Measurements from ENCODE around the gene SNRNP25.
"Not testable (repeated sequence)": the region's sequence is repeated elsewhere in the genome, so short reads cannot be mapped to it uniquely, and the experiment has no call there.

SNRNP25 gene

GRCh38 chr16:53346-54236 is at the start of gene SNRNP25, which contains the start of gene POLR3K:
Gene SNRNP25 (plus strand): TSS chr16:53828. CDS start chr16:54017, 189 bp downstream.
Gene POLR3K (minus strand): TSS chr16:53608. CDS start chr16:53586, 22 bp downstream.
- peak; percentile 98 for DNase-seq

GRCh38 chr16:9903-10665 is 43.5 kb upstream of the SNRNP25 start:
- no peak for DNase-seq

- peak; percentile 94 for DNase-seq
These were observed 42.9 kb upstream of the SNRNP25 start for GRCh38 chr16:10772-11171.

GRCh38 chr16:17062-17765 is 36.4 kb upstream of the SNRNP25 start:
- not testable (repeated sequence) for DNase-seq

DNA sequence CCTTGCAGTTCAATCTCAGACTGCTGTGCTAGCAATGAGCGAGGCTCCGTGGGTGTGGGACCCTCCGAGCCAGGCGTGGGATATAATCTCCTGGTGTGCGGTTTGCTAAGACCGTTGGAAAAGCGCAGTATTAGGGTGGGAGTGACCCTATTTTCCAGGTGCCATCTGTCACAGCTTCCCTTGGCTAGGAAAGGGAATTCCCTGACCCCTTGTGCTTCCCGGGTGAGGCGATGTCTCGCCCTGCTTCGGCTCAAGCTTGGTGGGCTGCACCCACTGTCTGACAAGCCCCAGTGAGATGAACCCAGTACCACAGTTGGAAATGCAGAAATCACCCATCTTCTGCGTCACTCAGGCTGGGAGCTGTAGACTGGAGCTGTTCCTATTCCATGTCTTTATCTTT is 32.7 kb upstream of the SNRNP25 start:
- DNase-seq, result not testable (repeated sequence)

- DNase-seq, result not testable (repeated sequence)
These were observed 29.5 kb upstream of the SNRNP25 start for GRCh38 chr16:24151-24550.

DNA sequence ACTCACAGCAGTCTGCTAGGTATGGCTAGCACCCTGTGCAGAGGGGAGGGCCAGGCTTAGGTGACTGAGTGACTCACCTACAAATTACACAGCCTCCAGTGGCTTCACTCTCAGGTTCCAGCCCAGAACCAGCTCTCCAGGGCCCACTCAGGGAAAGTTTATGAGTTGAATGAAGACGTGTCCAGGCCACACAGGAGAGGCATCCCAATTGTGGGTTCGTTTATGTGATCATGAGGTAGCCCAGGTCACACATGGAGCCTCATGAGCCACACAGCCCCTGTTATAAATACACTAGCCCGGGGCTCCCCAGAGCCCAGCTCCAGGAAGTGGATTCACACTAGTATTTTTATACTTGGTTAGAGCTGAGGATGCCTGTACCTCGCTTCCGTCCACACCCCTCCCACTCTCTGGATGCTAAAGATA is 27.7 kb upstream of the SNRNP25 start:
- not testable (repeated sequence) for DNase-seq

DNA sequence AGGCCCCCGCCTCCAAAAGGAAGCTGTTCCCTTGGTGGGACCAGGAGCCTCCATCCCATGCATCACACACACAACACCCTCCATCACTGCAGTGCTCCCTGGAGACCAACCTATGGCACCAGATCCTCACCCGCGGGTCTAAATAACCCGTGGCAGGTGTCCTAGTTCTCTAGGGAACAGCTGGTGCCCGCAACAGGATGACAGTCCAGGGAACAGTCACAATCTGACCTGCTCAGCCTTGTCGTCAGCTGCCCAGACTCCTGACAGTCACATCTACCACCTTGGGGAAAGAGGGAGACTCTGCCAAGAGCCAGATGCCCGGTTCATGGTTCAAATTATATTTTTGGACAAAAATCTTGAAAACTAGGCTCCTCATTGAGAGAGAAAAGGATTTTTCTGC is 23.0 kb upstream of the SNRNP25 start:
- not testable (repeated sequence) for DNase-seq

GRCh38 chr16:33154-33876 is 20.3 kb upstream of the SNRNP25 start:
- DNase-seq, result not testable (repeated sequence)

DNA sequence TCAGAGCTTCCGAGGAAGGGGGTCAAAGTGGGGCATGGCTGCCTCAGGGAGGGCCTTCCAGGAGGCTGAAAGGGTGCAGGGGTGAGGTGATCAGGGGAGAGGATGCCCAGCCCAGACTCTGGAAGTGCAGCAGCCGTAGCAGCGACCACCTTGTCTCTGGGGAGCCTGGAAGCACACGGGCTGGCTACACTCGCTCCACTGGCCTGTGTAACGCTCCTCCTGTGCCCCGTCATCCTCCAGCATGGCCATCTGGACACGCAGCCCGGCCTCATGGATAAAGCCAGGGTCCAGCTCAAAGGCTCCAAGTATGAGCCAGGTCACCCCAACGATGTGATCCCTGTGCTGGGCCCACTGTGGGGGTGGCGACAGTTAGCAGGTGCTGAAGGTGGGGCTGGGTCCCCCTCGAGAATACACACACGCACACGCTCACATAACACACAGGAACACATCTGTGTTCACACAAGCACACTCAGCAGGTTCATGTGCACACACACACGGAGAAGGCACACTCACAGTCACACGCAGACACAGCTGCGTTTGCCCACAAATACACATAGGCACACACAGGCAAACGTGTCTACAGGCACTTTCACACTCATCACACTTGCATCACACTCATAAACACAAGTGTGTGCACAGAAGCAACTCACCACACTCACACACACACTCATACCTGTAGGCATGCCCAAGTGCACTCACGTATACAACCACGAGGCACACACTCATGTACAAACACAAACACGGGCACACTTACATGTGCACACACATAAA is 19.6 kb upstream of the SNRNP25 start:
- DNase-seq, result no peak

- no peak for DNase-seq
These were observed 19.0 kb upstream of the SNRNP25 start for GRCh38 chr16:34648-34987.

DNA sequence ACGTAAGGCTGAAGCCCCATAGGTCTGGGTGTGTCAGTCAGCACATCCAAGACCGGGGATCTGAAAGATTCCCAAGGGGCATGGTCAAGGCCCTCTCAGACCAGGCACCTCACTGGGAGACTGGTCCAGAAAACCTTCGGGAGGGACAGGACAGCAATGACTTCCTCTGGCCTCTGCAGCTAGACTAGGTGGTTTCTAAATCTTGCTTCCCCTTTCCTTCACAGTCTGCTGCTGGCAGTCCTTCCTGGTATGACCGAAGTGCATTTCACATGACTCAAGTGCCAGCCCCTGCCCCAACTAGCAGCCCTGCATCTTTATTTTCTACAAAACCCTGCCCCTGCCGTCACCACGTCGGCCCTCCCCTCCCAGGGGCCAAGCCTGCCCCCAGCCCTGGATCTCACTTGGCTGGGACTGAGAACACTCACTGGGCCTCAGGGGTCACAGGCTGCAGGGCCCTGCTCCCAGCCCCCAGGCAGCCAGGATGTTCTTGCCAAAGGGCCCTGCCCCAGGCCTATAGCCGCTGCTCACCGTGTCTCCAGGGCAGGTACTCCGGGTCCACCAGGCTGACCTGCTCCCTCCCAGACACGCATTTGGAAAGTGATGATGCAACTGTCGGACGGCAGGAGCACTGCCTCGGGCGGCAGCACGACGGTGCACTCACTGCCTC is 18.5 kb upstream of the SNRNP25 start:
- no peak for DNase-seq

DNA sequence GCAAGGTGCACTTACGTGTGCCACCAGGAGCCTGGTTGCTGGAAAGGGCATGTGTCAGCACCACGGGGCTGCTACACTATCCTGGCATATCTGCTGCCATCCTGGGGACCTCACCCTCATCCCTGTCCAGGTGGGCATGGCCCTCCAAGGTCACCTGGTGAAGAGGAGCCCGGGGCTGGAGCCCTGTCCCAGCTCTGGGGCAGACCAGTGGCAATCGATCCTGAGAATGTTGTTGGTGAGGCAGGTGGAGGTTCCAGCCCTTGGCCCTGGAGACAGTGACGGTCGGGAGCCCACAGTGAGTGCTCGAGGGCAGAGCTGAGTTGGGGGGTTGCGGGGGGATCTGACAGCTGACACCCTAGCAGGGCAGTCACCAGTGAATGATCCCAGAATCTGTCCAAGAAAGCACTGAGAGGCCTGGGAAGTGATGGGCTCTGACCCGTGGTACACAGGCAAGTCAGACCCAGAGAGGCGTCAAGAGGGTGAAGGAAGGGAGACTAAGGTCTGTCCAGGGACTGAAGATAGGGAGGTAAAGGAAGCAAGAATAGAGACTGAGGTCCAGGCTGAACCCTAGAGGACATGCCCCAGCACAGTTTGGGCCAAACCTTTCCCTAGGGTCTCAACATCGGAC is 17.8 kb upstream of the SNRNP25 start:
- DNase-seq, result no peak

DNA sequence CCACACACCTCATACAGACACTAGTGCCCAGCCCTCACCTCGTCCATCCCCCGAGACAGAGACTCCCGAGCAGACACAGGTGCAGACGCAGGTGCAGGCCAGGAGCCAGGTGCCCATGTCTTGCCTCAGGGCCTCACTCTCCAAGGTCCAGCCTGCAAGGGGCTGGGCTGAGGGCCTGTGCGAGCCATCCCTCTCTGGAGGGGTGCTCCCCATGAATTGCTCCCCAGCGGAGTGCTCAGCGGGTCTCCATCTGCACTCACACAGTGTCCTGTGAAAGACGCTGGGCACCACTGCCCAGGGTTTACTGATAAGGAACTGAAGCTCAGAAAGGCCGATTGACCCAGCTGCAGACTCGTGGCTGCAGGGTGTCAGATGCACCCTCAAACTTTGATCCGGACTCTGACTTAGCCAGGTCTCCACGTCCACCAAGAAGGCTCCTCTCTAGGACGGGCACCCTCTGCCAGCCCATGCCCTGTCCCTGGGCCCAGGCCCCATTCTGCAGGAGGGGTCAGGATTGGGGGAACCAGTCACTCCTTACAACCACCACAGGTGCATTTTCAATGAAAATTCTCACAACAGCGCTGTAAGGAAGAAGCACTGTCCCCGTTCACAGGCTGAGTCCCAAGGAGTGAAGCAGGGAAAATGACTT is 17.2 kb upstream of the SNRNP25 start:
- no peak for DNase-seq

DNA sequence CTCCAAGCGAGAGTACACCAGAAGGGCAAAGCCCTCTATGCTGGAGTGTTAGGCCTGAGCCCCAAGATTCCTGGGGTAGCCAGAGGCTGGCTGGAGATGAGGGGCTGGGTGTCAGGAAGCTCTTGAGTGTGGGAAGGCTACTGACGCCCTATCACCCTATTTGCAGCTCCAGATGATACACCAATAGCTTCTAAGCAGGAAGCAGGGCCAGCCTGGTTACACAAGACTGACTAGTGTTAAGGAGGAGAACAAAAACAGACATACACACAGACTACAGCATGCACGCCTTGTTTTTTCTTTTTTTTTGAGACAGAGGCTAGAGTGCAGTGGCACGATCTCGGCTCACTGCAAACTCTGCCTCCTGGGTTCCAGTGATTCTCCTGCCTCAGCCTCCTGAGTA is 16.1 kb upstream of the SNRNP25 start:
- DNase-seq, result no peak

DNA sequence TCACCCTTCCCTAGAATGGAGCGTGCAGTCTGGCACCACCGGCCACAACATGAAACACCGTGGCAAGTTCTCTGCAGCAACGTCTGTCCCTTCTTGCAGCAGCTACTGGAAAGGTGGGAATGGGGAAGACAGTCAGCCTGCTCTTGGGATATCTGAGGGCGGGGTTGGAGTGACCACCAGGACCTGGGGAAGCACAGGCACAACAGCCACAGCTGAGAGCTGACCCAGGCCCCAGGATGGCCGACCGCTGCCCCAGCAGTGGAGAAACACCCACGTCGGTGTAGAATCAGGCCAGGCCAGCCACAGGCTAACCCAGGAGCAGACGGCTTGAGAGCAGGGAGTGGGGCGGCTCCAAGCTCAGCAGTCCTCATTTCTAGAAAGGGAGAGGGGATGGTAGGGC is 15.4 kb upstream of the SNRNP25 start:
- not testable (repeated sequence) for DNase-seq

DNA sequence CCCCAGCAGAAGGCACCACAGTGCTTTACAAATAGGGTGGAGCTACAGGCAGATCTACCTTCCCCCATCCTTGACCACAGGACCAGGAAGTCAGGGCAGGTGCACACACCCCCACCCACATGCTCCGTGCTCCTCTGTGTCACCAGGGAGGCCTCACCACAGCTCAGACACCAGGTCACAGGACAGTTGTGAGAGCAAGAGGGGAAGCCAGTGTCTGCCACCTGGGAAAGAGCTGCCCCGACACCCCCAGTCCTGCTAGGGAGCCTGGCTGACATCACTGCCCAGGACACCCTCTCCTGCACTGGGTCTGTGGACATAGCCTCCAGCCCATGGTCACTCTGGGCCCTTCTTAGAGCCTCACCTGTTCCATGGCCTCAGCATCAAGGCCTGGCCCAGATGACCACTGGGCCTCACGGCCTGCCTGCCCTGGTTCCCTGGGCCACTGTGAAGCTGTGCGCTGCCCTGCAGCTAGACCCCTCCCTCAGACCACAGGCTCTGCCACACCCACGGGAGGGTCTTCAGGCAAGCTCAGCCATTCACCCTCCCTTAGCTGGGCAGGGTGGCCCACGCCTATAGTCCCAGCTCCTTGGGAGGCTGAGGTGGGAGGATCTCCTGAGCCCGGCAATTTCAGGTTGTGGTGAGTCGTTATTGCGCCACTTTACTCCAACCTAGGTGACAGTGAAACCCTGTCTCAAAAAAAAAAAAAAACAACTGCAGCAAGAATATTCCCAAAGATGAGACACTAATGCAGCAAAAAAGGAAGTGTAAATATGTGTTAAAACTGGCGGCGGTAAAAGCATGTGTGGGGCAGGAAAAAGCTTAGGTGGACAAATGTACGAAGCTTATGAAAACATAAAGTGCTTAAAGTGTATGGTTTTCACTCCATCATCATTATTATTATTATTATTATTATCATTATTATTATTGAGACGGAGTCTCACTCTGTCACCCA is 14.4 kb upstream of the SNRNP25 start:
- DNase-seq, result peak; percentile 67

DNA sequence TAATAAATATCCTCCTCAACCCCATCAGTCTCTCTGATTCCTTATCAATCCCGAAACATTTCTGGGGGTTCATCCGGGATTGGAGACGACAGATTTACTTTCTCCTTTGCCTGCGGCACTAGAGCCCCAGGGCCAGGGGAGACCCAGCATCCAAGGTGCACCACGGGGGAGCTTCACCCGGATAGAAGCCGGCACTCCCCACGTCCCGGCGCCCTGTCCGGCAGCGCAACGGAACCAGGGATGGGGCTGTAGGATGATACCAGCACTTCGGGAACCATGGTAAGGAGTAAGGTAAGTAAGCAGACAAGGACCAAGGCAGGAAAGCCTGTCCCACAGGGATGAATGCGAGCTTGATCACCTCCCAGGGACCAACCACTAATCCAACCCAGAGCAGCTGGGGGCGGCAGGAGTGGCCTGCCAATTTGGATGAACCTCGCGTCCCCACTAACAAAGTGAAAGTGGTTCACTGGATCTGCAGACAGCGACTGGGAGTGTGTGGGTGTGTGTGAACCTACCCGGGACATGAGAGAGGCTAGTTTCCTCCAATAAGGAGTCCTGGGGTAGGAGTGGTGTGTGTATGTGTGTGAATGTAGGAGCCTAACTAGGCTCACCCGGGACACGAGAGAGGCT is 12.1 kb upstream of the SNRNP25 start:
- no peak for DNase-seq

All from CD4-positive, alpha-beta T cell treated with Interleukin-10 for 1 hour (primary cell).